GM15510 (cell line): ENCODE data around the gene LRRC1.

Experiments
- POLR2A ChIP-seq: IDR thresholded peaks from 3 replicates; pipeline ENCODE4 v1.6.1; 2011; ENCODE audit warnings: borderline replicate concordance; ENCODE audit not compliant: insufficient read length; ENCODE audit errors: extremely low read depth

The LRRC1 gene

DNA sequence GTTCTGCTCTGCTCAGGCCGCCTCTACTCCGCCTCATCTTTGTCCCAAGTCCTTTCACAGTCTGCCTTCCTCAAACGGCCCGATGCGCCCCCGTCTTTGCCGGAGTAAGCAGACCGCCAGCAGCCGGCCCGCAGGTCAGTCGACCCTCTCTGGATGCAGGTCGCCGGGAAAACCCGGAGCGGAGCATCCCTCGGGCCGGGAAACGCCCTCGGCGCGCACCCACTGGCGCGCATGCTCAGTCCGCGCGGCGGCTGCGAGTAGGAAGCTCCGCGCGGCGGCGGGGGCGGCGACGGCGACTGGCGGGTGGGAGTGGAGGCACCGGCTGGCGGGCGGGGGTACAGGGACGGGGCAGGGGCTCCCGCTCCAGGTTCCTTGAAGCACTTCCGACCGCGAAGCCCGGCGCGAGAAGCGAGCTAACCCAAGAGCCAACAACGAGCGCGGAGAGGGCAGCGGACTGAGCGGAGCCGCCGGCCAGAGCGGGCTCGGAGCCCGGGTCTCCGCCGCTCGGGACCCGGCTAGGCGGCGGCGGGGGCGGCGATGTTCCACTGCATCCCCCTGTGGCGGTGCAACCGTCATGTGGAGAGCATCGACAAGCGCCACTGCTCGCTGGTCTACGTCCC, at the start of gene LRRC1:
LRRC1 (plus strand) TSS at position 286 of the 620 bp plus-strand sequence; CDS start at position 538, 252 bp downstream.
- peak; percentile 57 for TF ChIP-seq POLR2A

DNA sequence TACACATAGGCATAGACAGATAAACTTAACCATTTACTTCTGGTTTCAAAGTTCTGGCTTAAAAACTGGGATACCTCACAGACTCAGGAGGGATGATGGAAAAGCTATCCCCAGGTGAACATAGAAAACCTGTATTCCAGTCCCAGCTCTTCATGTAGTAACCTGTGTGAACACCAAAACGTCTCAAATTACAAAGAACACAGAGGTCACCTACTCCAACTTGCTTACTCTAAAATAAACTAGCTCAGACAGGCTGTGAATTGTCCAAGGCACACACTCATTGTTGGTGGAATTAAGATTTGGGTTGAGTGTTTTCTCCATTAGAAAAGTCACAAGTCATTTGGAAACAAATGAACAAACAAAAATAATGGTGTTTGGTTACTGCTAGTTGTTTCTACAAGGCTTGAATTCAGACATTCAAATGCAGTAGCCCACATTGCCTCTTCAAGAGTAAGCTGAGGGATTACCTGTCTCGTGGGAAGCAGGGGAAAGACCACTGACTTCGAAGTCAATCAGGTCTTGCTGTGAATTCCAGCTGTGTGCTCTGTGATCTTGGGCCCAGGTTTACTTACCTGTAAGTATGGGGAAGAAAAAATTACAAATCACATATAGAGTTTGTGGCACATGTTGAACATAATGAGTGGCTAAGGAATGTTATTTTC, 48.2 kb upstream of the LRRC1 start:
- no peak for TF ChIP-seq POLR2A

- TF ChIP-seq POLR2A = no peak
Measured at GRCh38 chr6:53750052-53750650, 44.7 kb upstream of the LRRC1 start.

- TF ChIP-seq POLR2A = no peak
Measured at GRCh38 chr6:53751417-53751816, 43.4 kb upstream of the LRRC1 start.

DNA sequence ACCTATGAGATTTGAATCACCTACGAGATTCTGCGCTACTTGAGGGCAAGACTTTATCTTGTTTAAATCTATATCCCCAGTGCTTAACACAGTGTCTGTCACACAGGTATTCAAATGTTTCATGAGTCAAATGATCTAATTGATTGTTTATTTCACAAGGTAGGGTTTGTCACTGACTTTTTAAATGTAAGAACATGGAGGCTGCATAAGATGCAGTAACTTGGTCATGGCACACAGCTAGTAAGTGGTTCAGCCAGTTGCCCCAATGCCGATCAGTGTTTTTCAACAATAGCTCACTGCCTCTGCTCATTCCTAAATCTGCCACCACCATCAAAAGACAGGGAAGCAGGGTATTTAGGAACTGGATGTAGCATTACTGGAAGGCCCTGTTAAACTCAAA, 42.4 kb upstream of the LRRC1 start:
- no peak for TF ChIP-seq POLR2A

- no peak for TF ChIP-seq POLR2A
Measured at GRCh38 chr6:53752856-53753255, 41.9 kb upstream of the LRRC1 start.

DNA sequence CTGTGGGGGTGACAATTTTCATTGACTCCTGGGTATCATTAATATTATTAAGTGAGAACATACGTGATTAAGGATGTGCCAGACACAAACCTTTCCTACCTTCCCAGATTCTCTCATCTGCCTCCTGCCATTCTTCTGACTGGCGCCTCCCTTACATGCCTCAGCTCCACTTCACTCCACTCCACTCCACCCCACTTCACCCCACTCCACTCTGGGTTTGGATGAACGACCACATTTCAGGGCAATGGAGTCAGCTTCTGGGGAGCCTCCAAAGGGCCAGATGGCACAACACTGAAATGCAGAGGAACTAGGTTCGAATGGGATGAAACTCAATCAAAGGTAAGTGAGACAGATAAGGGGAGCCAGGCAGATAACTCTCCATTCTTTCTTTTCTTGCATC, 40.5 kb upstream of the LRRC1 start:
- no peak for TF ChIP-seq POLR2A

GRCh38 chr6:53756396-53756795, 38.4 kb upstream of the LRRC1 start:
- no peak for TF ChIP-seq POLR2A

DNA sequence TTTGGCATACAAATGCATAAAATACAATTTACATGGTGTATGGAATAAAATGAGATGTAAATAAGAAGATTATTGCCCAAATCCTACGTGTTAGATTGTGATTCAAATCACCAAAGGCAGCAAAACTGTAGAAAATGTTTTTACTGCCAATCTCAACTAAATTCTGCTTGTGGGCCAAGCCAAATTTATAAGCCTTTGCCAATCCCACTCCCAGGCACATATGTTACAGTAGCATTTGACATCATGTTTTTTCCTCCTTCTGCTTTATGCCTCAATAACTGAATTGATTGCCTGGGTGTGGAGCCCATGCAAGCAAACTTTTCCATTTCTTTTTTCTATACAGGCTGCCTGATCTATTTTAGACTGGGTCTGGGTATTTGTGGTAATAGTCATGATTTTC, 36.3 kb upstream of the LRRC1 start:
- TF ChIP-seq POLR2A = no peak

DNA sequence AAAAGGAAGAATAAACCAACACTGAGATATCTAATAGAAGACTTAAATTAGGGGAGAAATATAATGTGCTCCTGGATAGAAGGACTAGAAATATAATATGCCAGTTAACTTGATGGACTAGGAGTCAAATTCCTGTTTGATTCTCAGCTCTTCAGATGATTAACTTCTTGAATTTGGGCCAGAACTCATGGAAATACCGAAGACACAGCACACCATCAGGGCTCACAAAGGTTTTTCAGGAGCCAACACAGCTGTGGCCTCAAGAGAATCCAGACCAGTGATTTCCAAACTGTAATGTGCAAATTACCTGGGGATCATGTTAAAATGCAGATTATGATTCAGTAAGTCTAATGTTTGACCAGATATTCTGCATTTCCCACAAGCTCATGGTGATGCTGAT, 33.8 kb upstream of the LRRC1 start:
- TF ChIP-seq POLR2A = no peak

GRCh38 chr6:53765270-53765669, 29.5 kb upstream of the LRRC1 start:
- TF ChIP-seq POLR2A = no peak

DNA sequence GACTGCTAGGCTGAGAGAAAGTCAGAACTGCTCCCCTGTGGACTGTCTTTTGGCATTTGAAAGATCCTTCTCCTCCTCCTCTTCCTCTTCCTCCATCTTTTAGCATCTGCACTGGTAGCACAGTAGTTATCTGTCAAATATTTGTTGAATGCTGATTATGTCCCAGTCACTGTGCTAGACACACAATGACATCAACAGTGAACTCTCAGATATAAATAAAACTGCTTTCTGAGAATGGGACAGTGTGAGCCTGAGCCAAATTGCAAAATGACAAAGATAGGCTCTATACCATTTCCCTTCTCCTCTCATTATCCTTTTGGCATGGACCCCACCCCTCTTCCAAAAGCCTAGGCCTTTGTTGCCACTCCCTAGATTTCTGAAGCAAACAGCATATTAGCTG, 27.9 kb upstream of the LRRC1 start:
- no peak for TF ChIP-seq POLR2A

- no peak for TF ChIP-seq POLR2A
Measured at GRCh38 chr6:53767941-53768340, 26.9 kb upstream of the LRRC1 start.

GRCh38 chr6:53768636-53769035, 26.2 kb upstream of the LRRC1 start:
- no peak for TF ChIP-seq POLR2A

- no peak for TF ChIP-seq POLR2A
Measured at GRCh38 chr6:53770780-53771249, 24.0 kb upstream of the LRRC1 start.
